Ishikawa (cell line): ENCODE measurements around the gene PRKCE.

Experiments
- CEBPB ChIP-seq: IDR thresholded peaks from 2 replicates; pipeline ENCODE4 v1.6.1; 2012
- CREB1 ChIP-seq: IDR thresholded peaks from 2 replicates; pipeline ENCODE4 v1.6.1; 2012; ENCODE audit warnings: low read depth
- EGR1 ChIP-seq: IDR thresholded peaks from 2 replicates; pipeline ENCODE4 v1.6.1; 2012
- EP300 ChIP-seq: IDR thresholded peaks from 2 replicates; pipeline ENCODE4 v1.6.1; 2012; ENCODE audit warnings: borderline replicate concordance
- FOXM1 ChIP-seq: IDR thresholded peaks from 2 replicates; pipeline ENCODE4 v1.6.1; 2012; ENCODE audit warnings: low read depth, borderline replicate concordance
- NFIC ChIP-seq: IDR thresholded peaks from 2 replicates; pipeline ENCODE4 v1.6.1; 2012
- RAD21 ChIP-seq: IDR thresholded peaks from 2 replicates; pipeline ENCODE4 v1.6.1; 2012; ENCODE audit warnings: low read depth
- TAF1 ChIP-seq: IDR thresholded peaks from 2 replicates; pipeline ENCODE4 v1.6.1; 2012; ENCODE audit warnings: low read depth, mild to moderate bottlenecking
- TCF12 ChIP-seq: IDR thresholded peaks from 2 replicates; pipeline ENCODE4 v1.6.1; 2012; ENCODE audit warnings: low read depth
- TEAD4 ChIP-seq: IDR thresholded peaks from 2 replicates; pipeline ENCODE4 v1.6.1; 2012
- YY1 ChIP-seq: IDR thresholded peaks from 2 replicates; pipeline ENCODE4 v1.6.1; 2012; ENCODE audit warnings: low read depth
- ZBTB7A ChIP-seq: IDR thresholded peaks from 2 replicates; pipeline ENCODE4 v1.6.1; 2012; ENCODE audit warnings: low read depth
- TF ChIP-seq, protein P1 (sequence below): IDR thresholded peaks from 2 replicates; pipeline ENCODE4 v1.6.1; 2012; ENCODE audit warnings: low read depth, mild to moderate bottlenecking
- TF ChIP-seq, protein P2 (sequence below): IDR thresholded peaks from 2 replicates; pipeline ENCODE4 v1.6.1; 2012
- TF ChIP-seq, protein P3 (sequence below): IDR thresholded peaks from 2 replicates; pipeline ENCODE4 v1.6.1; 2012

PRKCE gene

DNA sequence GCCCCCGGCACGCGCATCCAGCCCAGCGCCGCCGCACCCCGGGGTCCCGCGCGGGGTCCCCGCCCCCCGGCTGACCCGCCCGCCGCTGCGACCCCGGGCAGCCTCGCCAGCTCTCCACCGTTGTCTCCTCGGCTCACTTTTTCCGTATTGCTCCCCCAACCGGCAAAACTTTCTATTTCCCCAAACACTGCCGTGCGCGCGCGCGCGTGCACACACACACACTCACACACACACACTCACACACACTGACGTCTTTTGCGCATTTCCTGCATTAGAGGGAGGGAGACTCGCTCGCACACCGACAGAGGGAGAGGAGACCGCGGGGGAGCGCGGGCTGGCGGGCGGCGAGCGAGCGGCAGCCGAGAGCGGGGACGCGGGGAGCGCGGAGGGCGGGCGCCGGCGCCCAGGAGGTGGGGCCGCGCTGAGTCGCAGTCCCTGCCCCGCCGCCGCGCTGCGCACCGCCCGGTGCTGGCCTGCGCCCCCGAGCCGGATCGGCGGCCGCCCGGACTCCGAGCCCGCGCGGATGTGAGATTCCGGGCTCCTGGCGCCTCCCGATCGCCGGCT, 542 bp upstream of the PRKCE start:
- TF ChIP-seq YY1 (no peak), EP300 (no peak), RAD21 (peak; percentile 19), NFIC (no peak), TAF1 (peak; percentile 36; the same call in 1 of the 2 replicates), CEBPB (no peak), TEAD4 (peak; percentile 61), ZBTB7A (no peak), FOXM1 (no peak), CREB1 (peak; percentile 38; the same call in 1 of the 2 replicates), TCF12 (no peak), EGR1 (no peak)
- TF ChIP-seq, protein P1, sequence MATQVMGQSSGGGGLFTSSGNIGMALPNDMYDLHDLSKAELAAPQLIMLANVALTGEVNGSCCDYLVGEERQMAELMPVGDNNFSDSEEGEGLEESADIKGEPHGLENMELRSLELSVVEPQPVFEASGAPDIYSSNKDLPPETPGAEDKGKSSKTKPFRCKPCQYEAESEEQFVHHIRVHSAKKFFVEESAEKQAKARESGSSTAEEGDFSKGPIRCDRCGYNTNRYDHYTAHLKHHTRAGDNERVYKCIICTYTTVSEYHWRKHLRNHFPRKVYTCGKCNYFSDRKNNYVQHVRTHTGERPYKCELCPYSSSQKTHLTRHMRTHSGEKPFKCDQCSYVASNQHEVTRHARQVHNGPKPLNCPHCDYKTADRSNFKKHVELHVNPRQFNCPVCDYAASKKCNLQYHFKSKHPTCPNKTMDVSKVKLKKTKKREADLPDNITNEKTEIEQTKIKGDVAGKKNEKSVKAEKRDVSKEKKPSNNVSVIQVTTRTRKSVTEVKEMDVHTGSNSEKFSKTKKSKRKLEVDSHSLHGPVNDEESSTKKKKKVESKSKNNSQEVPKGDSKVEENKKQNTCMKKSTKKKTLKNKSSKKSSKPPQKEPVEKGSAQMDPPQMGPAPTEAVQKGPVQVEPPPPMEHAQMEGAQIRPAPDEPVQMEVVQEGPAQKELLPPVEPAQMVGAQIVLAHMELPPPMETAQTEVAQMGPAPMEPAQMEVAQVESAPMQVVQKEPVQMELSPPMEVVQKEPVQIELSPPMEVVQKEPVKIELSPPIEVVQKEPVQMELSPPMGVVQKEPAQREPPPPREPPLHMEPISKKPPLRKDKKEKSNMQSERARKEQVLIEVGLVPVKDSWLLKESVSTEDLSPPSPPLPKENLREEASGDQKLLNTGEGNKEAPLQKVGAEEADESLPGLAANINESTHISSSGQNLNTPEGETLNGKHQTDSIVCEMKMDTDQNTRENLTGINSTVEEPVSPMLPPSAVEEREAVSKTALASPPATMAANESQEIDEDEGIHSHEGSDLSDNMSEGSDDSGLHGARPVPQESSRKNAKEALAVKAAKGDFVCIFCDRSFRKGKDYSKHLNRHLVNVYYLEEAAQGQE, result no peak
- TF ChIP-seq, protein P2, sequence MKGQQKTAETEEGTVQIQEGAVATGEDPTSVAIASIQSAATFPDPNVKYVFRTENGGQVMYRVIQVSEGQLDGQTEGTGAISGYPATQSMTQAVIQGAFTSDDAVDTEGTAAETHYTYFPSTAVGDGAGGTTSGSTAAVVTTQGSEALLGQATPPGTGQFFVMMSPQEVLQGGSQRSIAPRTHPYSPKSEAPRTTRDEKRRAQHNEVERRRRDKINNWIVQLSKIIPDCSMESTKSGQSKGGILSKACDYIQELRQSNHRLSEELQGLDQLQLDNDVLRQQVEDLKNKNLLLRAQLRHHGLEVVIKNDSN, result peak; percentile 3; the same call in 1 of the 2 replicates
- TF ChIP-seq, protein P3, sequence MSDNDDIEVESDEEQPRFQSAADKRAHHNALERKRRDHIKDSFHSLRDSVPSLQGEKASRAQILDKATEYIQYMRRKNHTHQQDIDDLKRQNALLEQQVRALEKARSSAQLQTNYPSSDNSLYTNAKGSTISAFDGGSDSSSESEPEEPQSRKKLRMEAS, result peak; percentile 75

DNA sequence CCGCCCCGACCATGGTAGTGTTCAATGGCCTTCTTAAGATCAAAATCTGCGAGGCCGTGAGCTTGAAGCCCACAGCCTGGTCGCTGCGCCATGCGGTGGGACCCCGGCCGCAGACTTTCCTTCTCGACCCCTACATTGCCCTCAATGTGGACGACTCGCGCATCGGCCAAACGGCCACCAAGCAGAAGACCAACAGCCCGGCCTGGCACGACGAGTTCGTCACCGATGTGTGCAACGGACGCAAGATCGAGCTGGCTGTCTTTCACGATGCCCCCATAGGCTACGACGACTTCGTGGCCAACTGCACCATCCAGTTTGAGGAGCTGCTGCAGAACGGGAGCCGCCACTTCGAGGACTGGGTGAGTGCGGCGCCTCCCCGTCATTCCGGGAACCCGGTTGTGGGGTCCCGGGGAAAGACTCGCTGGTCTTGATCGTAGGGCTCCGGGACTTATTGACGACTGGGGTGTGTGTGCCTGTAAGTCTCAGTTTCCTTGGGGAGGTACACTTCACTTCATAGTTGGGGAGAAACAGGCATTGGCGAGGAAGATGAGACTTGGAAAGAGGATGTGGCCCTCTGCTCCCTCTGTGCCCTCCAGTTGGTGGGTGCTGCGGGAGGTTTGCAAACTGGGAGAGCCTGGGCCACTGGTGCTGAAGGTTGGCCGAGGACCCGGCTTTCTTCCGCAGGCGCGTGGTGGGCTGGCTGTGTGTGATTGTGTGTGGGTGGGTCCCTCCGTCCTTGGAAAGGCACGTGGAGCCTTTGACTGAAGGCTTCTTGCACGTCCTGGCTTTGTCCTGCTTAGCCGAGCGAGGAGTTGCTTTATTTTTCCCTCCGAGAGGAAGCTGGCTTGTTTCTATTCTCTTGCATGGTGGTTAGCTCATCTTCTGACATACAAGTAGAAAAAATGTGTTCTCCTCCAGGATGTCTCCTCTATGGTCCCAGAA, 886 bp downstream of the PRKCE start:
- TF ChIP-seq, protein P1, result no peak
- TF ChIP-seq CEBPB (no peak), FOXM1 (no peak), CREB1 (no peak), RAD21 (no peak), ZBTB7A (no peak), NFIC (no peak), EGR1 (no peak), TCF12 (no peak), TAF1 (no peak), YY1 (no peak), TEAD4 (no peak), EP300 (no peak)
- TF ChIP-seq, protein P3, result no peak
- TF ChIP-seq, protein P2, result no peak

DNA sequence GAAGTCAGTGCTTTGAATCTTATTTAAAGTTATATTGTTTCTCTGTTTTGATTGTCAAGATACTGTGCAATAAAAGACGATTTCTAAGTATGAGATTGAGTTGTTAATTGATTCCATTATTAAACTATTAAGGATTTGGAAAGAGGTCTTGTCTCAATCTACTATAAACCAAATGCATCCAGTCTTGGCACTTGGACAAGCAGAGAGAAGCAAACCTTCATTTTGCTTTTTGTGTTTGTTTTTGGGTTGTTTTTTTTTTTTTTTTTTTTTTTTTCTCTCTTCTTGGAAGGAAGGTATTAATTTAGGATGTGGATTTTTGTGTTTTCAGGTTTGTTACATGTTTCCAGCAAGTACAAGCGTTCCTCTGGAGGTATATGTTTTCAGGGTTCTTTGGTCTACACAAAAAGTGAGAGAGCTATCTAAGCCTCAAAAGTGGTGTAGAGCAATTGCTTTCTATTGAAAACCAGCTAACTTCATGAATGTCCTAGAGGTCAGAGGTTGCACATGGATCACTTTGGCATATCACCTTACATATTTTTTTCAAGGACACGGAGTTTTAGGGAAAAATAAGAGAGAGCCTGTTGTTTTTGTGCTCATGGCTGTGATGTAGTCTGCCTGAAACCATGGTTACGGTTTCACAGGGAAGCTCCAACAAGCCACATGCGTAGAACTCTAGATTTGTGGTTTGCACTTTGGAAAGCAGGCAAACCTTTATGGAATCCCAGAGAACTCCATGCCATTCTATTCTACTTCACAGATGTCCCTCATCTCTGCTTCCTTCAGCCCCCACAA, 1.8 kb downstream of the PRKCE start:
- TF ChIP-seq TEAD4 (no peak), CREB1 (no peak)

DNA sequence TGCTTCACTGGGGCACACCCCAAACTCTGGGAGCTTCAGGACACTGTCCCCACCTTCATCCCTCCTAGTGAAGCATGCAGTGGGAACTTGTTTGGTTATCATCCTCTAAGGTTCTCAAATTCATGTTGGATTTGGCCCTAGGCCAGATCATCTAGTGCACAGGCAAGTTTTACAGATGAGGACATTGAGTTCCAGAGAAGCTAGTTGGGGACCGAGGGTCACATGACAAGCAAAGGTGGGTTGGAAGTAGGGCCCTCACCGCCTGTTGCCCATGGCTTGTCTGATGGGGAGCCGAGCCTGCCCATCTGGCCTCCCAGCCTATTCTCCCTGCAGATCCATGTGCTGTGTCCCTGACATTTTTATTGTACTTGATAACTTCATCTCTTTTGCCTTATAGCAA, 2.8 kb downstream of the PRKCE start:
- no peak for TF ChIP-seq EGR1
- TF ChIP-seq FOXM1, result no peak
- no peak; the same call in 1 of the 2 replicates for TF ChIP-seq NFIC
- TF ChIP-seq TEAD4, result no peak
- TF ChIP-seq, protein P3, result no peak

DNA sequence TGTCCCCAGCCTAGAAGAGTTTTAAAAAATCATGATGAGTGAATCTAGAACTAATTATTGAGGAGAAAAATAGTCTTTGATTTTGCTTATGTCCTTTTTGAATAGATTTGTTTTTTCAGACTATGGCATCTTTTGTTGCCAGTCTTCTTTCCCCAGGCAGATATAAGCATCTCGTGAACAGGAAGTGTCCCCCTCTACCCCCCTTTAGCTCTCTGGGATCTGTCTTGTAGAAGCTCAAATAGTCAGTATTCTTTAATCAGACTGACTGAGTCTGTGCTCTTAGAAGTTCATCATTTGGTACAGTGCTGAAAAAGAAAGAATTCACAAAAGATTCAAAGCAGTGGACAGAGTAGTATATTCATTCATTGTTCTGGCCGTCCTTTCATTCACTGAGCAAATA, 10.4 kb downstream of the PRKCE start:
- TF ChIP-seq, protein P3, result no peak
- TF ChIP-seq, protein P2, result no peak
- TF ChIP-seq YY1 (no peak), TCF12 (no peak), TEAD4 (no peak), EGR1 (no peak), FOXM1 (no peak), RAD21 (no peak), CREB1 (no peak)
- TF ChIP-seq, protein P1, result no peak
